ENCODE data around the gene PAGE3.

The PAGE3 gene

GRCh38 chrX:55264816-55265215 is at the start of gene PAGE3:
Gene PAGE3 (minus strand): TSS chrX:55264916. CDS start chrX:55263903, 1,013 bp downstream.
- TF ChIP-seq CTCF (IDR thresholded peaks at IDR 0.05; ENCODE audit: low read length, missing control alignments), result no peak
- DNase-seq (ENCODE audit: low read depth), result no peak
- H3K4me3 ChIP-seq (replicated peaks; ENCODE audit: low read depth, low read length), result no peak within 1 kb of the TSS

DNA sequence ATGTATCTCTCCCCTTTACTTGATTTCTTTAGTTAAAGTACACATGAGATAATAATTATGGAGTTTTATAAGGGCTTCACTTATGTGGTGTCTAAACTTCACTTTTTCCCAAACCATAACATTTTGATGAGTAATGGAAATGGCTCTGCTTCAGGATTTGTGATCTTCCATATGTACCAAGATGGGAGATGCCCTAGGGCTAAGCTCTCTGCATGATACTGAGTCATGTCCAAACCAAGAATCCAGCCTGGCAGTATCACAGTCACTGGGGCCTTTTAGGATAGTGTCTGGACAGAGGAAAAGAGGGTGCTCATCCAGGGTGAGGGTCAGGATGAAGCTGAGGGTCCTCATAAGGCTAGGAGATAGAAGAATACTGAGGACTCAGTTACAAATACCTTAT is 47.9 kb upstream of the PAGE3 start:
- TF ChIP-seq CTCF (IDR thresholded peaks at IDR 0.05; ENCODE audit: low read length, missing control alignments), result no peak
- no peak for DNase-seq (ENCODE audit: low read depth)
- no peak overlapping the region for H3K4me3 ChIP-seq (replicated peaks; ENCODE audit: low read depth, low read length)

GRCh38 chrX:55290963-55291362 is 26.2 kb upstream of the PAGE3 start:
- no peak for TF ChIP-seq CTCF (IDR thresholded peaks at IDR 0.05; ENCODE audit: low read length, missing control alignments)
- H3K4me3 ChIP-seq (replicated peaks; ENCODE audit: low read depth, low read length), result no peak overlapping the region
- no peak for DNase-seq (ENCODE audit: low read depth)

GRCh38 chrX:55279832-55280231 is 15.1 kb upstream of the PAGE3 start:
- H3K4me3 ChIP-seq (replicated peaks; ENCODE audit: low read depth, low read length), result no peak overlapping the region
- no peak for TF ChIP-seq CTCF (IDR thresholded peaks at IDR 0.05; ENCODE audit: low read length, missing control alignments)
- DNase-seq (ENCODE audit: low read depth), result no peak

DNA sequence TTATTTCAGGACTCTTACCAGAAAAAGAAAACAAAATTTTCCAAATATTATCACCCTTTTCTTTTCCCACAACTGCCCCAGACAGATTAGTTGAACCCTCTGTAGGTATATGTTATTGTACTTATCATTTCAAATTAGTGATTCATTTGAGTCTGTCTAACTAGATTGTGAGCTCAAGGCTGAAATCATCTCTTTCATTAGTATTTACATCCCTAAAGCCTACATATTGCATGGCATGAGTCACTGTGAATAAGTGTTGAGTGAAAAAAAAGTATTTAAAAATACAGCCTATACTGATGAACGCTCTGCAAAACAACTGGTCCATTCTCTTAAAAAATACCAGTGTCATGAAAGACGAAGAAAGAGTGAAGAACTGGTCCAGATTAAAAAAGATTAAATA is 3.9 kb downstream of the PAGE3 start:
- no peak overlapping the region for H3K4me3 ChIP-seq (replicated peaks; ENCODE audit: low read depth, low read length)
- no peak for TF ChIP-seq CTCF (IDR thresholded peaks at IDR 0.05; ENCODE audit: low read length, missing control alignments)
- no peak for DNase-seq (ENCODE audit: low read depth)

GRCh38 chrX:55253528-55253927 is 11.2 kb downstream of the PAGE3 start:
- no peak for DNase-seq (ENCODE audit: low read depth)
- H3K4me3 ChIP-seq (replicated peaks; ENCODE audit: low read depth, low read length), result no peak overlapping the region
- TF ChIP-seq CTCF (IDR thresholded peaks at IDR 0.05; ENCODE audit: low read length, missing control alignments), result no peak

DNA sequence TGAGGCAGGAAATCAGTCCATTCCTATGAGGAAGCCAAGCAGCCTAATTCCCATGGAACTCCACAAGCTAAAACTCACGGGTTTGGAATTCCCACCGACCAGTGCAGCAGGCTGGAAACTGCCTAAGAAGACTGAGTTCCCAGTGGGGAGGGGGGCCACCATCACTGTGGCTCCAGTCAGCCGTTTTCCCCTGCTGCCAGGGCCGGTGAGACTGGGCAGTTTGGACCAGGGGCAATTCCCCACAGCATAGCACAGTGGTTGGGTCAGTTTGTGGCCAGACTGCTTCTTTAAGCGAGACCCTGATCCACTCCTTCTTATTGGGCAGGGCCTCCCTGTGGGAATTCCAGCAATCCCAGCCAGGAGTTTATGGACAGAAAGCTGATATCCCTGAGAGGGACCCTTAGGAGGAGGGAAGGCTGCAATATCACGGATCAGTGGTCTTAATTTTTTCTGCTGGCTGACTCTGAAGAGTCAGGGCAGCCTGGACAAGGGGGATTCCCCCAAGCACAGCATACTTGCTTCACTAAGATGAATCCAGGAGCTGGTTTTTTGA is 23.9 kb downstream of the PAGE3 start:
- TF ChIP-seq CTCF (IDR thresholded peaks at IDR 0.05; ENCODE audit: low read length, missing control alignments), result no peak
- no peak overlapping the region for H3K4me3 ChIP-seq (replicated peaks; ENCODE audit: low read depth, low read length)
- no peak for DNase-seq (ENCODE audit: low read depth)

Measured in fibroblast of pulmonary artery (primary cell).